ENCODE data around the gene OR5K3.

OR5K3 gene

GRCh38 chr3:98434412-98434811 lies 43.9 kb downstream of the OR5K3 start:
- DNase-seq = no peak

GRCh38 chr3:98440283-98440682 lies 49.8 kb downstream of the OR5K3 start:
- DNase-seq = no peak

Measured in central memory CD4-positive, alpha-beta T cell (primary cell).